ENCODE results near the gene CAMK1D.

The CAMK1D gene

DNA sequence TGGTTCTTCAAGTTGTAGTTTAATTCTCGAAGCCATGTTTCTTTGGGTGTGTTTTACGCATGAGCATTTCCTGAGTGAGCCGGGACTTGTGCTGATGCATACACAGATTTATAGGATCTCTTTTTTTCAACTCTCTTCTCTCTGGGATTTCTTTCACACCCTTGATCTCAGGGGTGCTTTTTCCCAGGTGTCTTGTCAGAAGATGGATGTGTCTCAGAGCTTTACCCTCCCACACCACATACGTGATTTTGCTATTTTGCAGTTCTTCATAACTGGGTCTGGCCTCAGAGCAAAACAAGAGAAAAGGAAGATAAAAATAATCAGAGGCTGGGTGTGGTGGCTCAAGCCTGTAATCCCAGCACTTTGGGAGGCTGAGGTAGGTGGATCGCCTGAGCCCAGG is 177.0 kb downstream of the CAMK1D start:
- no peak for TF ChIP-seq GATA3 (IDR thresholded peaks at IDR 0.05; ENCODE audit: low read depth, low read length)
- TF ChIP-seq GATA2 (IDR thresholded peaks at IDR 0.05; ENCODE audit: low read depth, low read length) = no peak

DNA sequence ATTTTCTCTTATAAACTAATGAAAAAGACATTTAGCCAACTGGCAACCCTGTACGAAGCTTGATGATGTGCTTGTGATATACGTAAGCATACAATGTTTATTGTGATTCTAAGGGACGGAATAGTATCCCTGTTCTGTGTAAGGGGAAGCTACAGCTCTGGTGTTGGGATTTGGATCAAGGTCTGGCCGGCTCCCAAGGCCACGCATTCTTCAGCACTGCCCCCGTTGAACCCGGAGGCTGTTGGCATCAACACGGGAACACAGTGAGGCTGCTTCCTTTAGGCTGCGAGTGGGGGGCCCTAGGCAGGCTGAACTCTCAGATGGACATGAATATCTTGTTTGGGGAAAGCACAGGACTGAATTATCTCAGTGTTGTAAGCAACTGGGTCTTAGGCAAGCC is 180.6 kb downstream of the CAMK1D start:
- TF ChIP-seq GATA2 (IDR thresholded peaks at IDR 0.05; ENCODE audit: low read depth, low read length) (no peak), GATA3 (IDR thresholded peaks at IDR 0.05; ENCODE audit: low read depth, low read length) (no peak)

DNA sequence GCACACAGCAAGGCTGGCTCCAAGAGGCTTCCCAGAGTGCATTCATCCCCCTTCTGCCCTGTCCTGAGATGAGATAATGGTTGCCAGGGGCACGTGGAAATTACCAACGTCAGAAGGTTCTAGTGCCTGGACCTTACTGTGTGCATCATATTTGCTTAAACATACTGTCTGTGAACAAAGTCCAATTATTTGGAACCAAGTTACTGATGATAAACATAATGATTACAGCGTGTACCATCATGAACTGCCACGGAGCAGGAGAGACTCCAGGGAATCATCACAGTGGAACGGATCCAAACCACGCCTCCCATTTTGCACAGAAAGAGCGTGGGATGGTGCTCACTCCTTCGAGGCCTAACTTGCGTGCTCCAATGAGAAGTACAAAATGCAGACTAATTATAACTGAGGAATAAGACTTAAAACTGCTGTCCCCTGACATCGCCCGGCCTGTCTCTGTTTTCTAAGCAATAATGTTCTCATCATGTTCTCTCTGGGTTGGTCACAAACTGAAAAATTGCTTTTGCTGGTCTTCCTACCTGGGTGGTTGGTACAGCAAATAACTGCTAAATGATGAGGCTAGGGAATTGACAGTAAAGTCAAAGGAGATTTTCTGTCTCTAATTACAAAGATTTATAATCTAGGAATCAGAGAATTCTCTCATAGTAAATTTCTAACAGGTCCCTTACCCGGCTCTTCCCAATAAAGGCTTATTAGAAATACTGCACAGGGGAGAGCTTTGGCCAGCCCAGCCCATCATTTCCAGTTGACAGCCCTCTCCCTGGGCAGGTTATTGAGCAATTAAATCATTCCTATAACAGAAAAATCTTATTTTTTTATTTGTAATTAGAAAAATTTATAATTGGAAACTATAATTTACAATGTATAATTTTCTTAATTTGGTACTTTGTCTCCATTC is 182.2 kb downstream of the CAMK1D start:
- no peak for TF ChIP-seq GATA2 (IDR thresholded peaks at IDR 0.05; ENCODE audit: low read depth, low read length)
- TF ChIP-seq GATA3 (IDR thresholded peaks at IDR 0.05; ENCODE audit: low read depth, low read length) = no peak

DNA sequence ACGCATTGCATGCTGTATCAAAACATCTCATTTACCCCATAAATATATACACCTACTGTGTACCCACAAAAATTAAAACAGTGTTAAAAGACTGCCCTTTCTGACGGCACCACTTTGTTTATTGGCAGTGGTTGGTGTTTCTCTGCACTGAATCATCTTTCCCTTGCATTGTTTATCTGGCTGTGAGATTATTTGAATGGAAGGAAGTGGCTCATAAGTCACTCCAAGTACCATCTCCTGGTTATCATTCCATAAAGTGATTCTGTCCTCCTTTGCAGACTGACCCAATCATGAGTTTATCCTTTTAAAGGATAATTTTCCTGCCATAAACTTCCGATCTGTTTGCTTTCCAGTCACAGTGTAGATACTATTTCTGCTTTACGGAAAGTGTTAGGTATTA is 183.8 kb downstream of the CAMK1D start:
- TF ChIP-seq GATA3 (IDR thresholded peaks at IDR 0.05; ENCODE audit: low read depth, low read length) = no peak
- TF ChIP-seq GATA2 (IDR thresholded peaks at IDR 0.05; ENCODE audit: low read depth, low read length) = no peak

DNA sequence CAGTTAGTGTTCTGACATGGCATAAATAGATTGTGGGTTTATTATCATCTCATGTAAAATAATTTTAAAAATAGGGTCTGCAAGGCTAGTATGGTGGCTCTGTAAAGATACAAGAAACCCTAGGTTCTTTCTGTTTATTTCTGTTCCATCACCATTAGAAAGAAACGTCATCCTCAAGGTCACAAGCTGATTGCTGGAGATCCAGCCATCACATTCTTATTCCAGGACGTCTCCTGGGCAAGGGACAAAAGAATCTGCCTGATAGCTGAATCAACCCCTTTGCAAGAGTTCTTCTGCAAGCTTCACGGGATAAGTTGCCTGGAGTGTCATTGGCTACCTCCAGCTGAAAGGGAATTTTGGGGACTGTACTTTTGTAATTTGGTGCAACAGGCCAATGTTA is 184.4 kb downstream of the CAMK1D start:
- TF ChIP-seq GATA3 (IDR thresholded peaks at IDR 0.05; ENCODE audit: low read depth, low read length) (no peak), GATA2 (IDR thresholded peaks at IDR 0.05; ENCODE audit: low read depth, low read length) (no peak)

DNA sequence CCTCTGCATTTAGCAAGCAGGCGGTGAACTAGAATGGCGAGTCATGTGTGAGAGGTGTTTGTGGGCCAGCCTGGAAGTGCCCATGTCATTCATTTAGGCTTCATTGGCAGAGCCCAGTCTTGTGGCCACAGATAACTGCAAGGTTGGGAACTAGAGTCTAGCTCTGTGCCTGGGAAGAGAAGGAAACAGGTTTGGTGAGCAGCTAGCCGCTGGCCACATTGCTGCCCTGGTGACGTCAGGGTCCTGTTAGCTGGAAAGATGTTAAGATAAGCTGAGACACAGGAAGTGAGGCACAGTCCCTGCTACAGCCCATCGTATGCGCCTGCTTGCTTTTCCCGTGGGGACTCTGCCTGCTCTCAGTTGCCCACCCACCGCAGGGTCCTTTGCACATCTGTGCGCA is 185.5 kb downstream of the CAMK1D start:
- TF ChIP-seq GATA2 (IDR thresholded peaks at IDR 0.05; ENCODE audit: low read depth, low read length) = peak; percentile 78
- TF ChIP-seq GATA3 (IDR thresholded peaks at IDR 0.05; ENCODE audit: low read depth, low read length) = no peak

DNA sequence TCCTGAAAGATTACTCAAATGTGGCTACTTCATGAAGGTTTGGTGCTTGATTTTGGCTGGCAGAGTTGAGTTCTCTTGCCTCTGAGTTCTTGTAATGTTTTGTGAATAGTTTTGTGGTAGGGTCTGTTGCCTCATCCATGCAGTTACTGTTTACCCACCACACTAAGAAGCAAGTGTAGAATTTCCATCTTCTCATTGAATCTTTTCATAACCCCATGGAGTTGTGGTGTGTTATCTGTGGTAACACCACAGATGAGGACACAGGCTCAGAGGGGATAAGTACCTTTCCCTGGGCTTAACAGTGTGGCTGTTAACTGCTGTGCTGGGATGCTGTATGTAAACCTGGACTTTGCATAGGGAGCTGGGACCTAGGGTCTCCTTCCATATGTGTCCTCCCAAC is 186.3 kb downstream of the CAMK1D start:
- no peak for TF ChIP-seq GATA3 (IDR thresholded peaks at IDR 0.05; ENCODE audit: low read depth, low read length)
- TF ChIP-seq GATA2 (IDR thresholded peaks at IDR 0.05; ENCODE audit: low read depth, low read length) = no peak

DNA sequence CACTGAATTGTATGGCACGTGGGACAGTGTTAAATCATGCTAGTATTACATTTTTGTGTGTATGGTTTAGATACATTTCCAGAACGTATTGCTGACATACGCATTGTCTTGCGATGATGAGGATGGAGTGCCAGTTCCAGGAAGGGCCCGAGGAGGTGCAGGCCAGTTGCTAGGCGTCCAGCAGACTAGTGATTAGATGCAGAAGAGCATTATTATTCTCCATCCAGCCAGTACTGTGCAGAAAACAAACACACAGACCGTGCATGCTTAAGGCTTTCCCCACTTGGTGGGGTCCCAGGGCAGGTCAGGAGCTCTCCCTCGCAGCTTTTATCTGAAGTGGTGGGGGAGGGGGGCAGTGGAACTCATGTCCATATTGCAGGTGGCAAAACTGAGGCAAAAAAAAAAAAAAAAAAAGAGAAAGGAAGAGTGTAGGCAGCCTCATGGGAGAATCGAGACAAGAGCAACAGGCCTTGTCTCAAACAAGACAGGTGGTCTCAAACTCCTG is 189.2 kb downstream of the CAMK1D start:
- no peak for TF ChIP-seq GATA3 (IDR thresholded peaks at IDR 0.05; ENCODE audit: low read depth, low read length)
- no peak for TF ChIP-seq GATA2 (IDR thresholded peaks at IDR 0.05; ENCODE audit: low read depth, low read length)

DNA sequence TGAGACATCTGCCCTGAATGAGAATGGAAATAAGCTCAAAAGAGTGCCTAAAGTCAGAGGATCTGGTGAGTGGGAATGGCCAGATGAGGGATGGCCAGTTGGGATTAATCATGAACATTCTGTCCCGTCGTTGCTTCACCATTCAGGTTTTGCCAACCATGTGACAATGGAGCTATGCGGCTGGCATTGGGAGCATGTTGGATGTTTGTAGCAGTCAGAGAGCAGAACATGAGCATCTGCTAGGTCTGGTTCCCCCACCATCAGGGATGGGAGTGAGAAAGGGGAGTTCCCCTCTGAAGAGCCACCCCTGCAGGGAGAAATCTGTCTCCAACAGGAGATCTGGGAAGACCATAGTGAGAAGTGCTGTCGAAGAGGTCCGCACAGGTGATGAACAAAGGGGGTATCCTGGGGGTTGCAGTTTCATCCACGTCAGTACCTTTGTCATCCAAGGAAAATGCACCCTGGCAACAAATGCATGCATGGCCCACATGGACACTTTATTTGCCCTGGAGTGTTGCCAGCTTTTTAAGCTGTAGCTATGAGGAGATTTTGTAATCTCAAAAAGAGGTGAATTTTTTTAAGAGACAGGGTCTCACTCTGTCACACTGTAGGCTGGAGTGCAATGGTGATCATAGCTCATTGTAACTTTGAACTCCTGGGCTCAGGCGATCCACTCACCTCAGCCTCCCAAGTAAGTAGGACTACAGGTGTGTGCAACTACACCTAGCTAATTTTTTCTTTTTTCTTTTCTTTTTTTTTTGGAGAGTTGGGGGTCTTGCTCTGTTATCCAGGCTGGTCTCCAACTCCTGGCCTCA is 190.2 kb downstream of the CAMK1D start:
- TF ChIP-seq GATA2 (IDR thresholded peaks at IDR 0.05; ENCODE audit: low read depth, low read length) (no peak), GATA3 (IDR thresholded peaks at IDR 0.05; ENCODE audit: low read depth, low read length) (no peak)

DNA sequence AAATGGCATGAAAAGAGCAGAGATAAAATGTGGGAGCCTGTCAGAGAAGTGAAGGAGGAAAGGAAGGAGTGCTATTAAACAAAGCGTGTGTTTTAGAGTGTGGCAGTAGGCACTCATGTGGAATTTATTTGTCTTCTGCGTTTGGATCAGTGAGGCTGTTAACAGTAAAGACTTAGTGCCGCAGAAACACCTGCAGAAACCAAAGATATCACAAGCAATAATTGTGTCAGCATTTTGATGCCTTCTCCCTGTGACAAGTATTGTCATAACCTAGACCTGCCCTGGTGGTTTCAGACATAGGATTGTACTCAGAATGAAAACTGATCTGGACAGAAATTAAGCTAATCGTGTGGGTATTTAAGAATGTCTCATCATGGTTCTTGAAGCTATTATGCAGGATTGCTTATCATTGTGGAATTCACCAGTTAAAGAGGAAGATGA is 191.0 kb downstream of the CAMK1D start:
- TF ChIP-seq GATA3 (IDR thresholded peaks at IDR 0.05; ENCODE audit: low read depth, low read length) (no peak), GATA2 (IDR thresholded peaks at IDR 0.05; ENCODE audit: low read depth, low read length) (no peak)

DNA sequence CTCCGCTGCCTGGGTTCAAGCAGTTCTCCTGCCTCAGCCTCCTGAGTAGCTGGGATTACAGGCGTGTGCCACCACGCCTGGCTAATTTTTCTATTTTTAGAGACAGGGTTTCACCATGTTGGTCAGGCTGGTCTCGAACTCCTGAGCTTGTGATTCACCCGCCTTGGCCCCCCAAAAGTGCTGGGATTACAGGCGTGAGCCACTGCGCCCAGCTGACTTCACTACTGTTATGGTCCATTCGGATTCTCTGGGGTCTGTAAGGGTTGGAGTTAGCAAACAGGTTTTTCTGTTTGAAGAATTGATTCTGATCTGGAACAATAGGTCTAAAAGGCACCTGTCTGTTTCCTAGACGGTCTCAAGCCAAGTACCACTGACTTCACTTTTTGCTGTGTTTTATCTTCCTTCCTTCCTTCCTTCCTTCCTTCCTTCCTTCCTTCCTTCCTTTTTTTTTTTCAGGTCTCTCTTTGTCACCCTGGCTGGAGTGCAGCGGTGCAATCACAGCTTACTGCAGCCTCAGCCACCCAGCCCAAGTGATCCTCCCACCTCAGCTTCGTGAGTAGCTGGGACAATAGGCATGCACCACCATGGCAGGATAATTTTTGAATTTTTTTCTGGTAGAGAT is 192.2 kb downstream of the CAMK1D start:
- TF ChIP-seq GATA2 (IDR thresholded peaks at IDR 0.05; ENCODE audit: low read depth, low read length) (no peak), GATA3 (IDR thresholded peaks at IDR 0.05; ENCODE audit: low read depth, low read length) (no peak)

DNA sequence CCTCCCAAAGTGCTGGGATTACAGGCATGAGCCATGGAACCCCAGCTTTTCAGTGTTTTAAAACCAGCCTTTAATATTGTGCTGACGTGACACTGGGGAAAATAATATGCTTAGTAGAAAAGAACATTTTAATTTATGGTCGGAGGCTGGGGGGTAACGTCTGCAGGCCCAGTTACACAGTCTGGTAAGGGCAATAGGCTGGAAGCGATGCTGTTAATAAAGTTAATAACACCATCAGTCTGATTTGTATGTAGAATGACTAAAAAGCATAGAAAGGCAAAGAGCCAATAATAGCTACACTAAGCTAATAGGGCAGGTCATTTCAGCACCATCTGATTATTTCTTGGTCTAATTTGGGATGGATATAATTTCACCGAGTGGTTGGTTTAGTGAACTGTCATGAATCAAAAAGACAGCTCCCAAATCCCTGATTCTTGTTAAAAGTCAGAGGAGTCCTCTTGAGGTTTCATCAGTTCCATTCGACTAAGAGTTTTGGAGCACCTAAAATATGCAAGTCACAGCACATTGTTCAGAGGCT is 192.9 kb downstream of the CAMK1D start:
- TF ChIP-seq GATA3 (IDR thresholded peaks at IDR 0.05; ENCODE audit: low read depth, low read length) (no peak), GATA2 (IDR thresholded peaks at IDR 0.05; ENCODE audit: low read depth, low read length) (no peak)

DNA sequence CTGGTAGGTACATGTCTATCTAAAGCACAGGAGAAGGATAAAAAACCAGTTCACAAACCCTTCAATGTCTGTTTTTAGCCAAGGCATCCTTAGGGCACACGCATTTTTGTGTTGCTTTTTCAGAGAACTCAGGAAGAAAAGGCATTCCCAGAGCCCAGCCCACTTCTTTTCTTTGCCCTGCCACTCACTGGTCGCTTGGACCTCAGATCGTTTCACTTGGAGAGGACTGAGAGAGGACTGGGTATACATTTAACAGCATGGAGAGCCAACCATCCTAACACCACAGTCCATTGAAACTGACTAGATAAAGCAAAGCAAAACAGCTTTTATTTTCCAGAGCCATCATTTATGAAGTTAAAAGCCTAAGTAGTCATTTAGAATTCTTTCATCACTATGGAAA is 194.2 kb downstream of the CAMK1D start:
- no peak for TF ChIP-seq GATA3 (IDR thresholded peaks at IDR 0.05; ENCODE audit: low read depth, low read length)
- TF ChIP-seq GATA2 (IDR thresholded peaks at IDR 0.05; ENCODE audit: low read depth, low read length) = no peak

DNA sequence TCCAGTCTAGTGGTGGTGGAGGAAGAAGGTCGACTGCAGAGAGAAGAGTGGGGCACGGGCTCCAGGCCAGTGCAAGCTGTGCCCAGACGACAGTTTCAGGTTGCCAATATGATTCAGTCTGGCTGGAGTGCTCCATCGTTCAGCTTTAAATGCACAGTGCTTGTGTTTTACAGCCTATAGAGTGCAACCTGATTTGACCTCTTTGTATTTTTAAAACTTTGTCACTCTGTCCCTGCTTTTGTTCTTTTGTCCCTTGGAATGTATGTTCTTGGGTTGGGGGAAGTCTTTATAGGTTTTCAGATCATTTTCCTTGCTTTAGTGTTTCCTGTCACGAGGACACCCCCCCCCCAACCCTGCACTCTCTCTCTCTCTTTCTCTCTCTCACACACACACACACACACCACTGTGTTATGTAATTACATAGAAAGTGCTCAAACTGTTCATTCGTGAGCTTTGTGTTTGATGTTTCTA is 198.0 kb downstream of the CAMK1D start:
- TF ChIP-seq GATA3 (IDR thresholded peaks at IDR 0.05; ENCODE audit: low read depth, low read length) (no peak), GATA2 (IDR thresholded peaks at IDR 0.05; ENCODE audit: low read depth, low read length) (no peak)
